Smooth muscle cell (in vitro differentiated cells): ENCODE measurements around the gene RIMBP2. TPM values are rescaled to one million over a fixed set of nuclear protein-coding genes. Genes with fewer than 3 reads are reported as not detected.

Source experiments
- DNase-seq: peaks from one replicate; lab custom pipeline; 2025; ENCODE audit not compliant: unreplicated experiment; lab: John Stamatoyannopoulos, UW
- H2AFZ ChIP-seq: fragments of 200-600 bp; sonication (generic); 2 replicates; pipeline ENCODE4 v1.6.0; 2016; ENCODE audit warnings: antibody characterized with exemption, low read depth, mild to moderate bottlenecking
- H3F3A ChIP-seq: fragments of 200-600 bp; sonication (generic); 2 replicates; pipeline ENCODE4 v1.6.0; 2017; ENCODE audit warnings: antibody characterized with exemption, low read depth
- H3K27ac ChIP-seq: fragments of 200-600 bp; sonication (generic); 2 replicates; pipeline ENCODE4 v1.5.1; 2016; ENCODE audit warnings: low read depth, mild to moderate bottlenecking
- H3K27me3 ChIP-seq: fragments of 200-600 bp; sonication (generic); 2 replicates; pipeline ENCODE4 v1.6.1; 2016; ENCODE audit warnings: low read depth, mild to moderate bottlenecking
- H3K36me3 ChIP-seq: fragments of 200-600 bp; sonication (generic); 2 replicates; pipeline ENCODE4 v1.5.1; 2016; ENCODE audit warnings: low read depth
- H3K4me1 ChIP-seq: fragments of 200-600 bp; sonication (generic); 2 replicates; pipeline ENCODE4 v1.5.1; 2016; ENCODE audit warnings: low read depth
- H3K4me2 ChIP-seq: fragments of 200-600 bp; sonication (generic); 2 replicates; pipeline ENCODE4 v1.6.0; 2016; ENCODE audit warnings: mild to moderate bottlenecking
- H3K4me3 ChIP-seq: fragments of 200-600 bp; sonication (generic); 2 replicates; pipeline ENCODE4 v1.5.1; 2016; ENCODE audit warnings: mild to moderate bottlenecking
- H3K79me2 ChIP-seq: fragments of 200-600 bp; sonication (generic); 2 replicates; pipeline ENCODE4 v1.6.0; 2016; ENCODE audit warnings: low read depth, mild to moderate bottlenecking
- H3K9ac ChIP-seq: fragments of 200-600 bp; sonication (generic); 2 replicates; pipeline ENCODE4 v1.6.0; 2016; ENCODE audit warnings: low read depth
- H3K9me3 ChIP-seq: fragments of 200-600 bp; sonication (generic); replicated peaks from 2 replicates; pipeline ENCODE4 v1.5.1; 2016; ENCODE audit warnings: low read depth
- H4K20me1 ChIP-seq: fragments of 200-600 bp; sonication (generic); 2 replicates; pipeline ENCODE4 v1.6.0; 2016; ENCODE audit warnings: low read depth
- CTCF ChIP-seq: fragments of 200-600 bp; sonication (generic); IDR thresholded peaks from 2 replicates; pipeline ENCODE4 v1.5.1; 2017; ENCODE audit warnings: borderline replicate concordance, mild to moderate bottlenecking, antibody characterized with exemption; ENCODE audit not compliant: insufficient read depth, poor library complexity, severe bottlenecking
- WGBS: methylation state at CpG from one replicate; pipeline ENCODE4 v1.1.7; 2016; ENCODE audit warnings: low lambda C conversion rate; 5-methylcytosine and 5-hydroxymethylcytosine counted together
- polyA plus RNA-seq: library from polyadenylated mRNA; unstranded; fragments of >200 nt; fragmentation: Nextera tagmentation; extraction: Ambion mirVana; gene quantifications from 2 replicates; pipeline ENCODE4 v1.2.1, GENCODE V29; 2016
- total RNA-seq: library from RNA; depleted of rRNA; stranded (reverse); fragments of >200 nt; gene quantifications from 2 replicates; pipeline ENCODE4 v1.2.3, GENCODE V29; 2014

Gene RIMBP2
- total and polyA plus RNA-seq, 2 experiments from 2014 or later: 2.3 TPM; not detected in 1

DNA sequence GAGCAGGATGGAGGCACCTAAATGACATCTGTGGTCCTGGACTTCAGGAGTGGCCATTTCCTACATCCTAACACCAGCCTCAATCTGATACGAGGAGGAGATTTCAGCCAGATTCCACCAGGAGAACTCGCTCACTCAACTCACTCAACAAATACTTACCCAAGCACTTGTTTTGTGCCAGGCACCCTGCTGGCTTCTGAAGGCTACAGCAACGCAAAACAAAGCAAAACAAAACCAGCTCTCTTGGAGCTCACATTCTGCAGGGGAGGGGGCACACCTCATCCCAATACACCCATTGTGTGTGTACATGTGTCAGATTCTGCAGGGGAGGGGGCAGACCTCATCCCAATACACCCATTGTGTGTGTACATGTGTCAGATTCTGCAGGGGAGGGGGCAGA lies 233.7 kb downstream of the RIMBP2 start:
- Histone ChIP-seq H3K79me2 (no peaks in the 10 kb centered on the region), H3K36me3 (no peaks in the 10 kb centered on the region), H4K20me1 (no peaks in the 10 kb centered on the region), H3K4me1 (no peaks in the 10 kb centered on the region), H3F3A (no peaks in the 10 kb centered on the region), H2AFZ (no peak overlapping the region), H3K9me3 (no peaks in the 10 kb centered on the region), H3K27me3 (no peaks in the 10 kb centered on the region), H3K27ac (no peak overlapping the region), H3K4me3 (no peak overlapping the region), H3K4me2 (no peak overlapping the region), H3K9ac (no peak overlapping the region)
- 44% methylated on average over 3 of the region's 3 CpGs for WGBS
- DNase-seq: no peak
- no peak for TF ChIP-seq CTCF

- Histone ChIP-seq H2AFZ (no peak overlapping the region), H3K36me3 (no peaks in the 10 kb centered on the region), H4K20me1 (no peaks in the 10 kb centered on the region), H3K4me2 (no peak overlapping the region), H3K79me2 (no peaks in the 10 kb centered on the region), H3K4me3 (no peak overlapping the region), H3K9me3 (no peaks in the 10 kb centered on the region), H3K4me1 (no peaks in the 10 kb centered on the region), H3K27me3 (no peaks in the 10 kb centered on the region), H3K27ac (no peak overlapping the region), H3K9ac (no peak overlapping the region), H3F3A (no peaks in the 10 kb centered on the region)
- WGBS: 86% methylated on average over 17 of the region's 17 CpGs
- no peak for DNase-seq
- no peak for TF ChIP-seq CTCF
These were observed 234.7 kb downstream of the RIMBP2 start for GRCh38 chr12:130481392-130481879.

GRCh38 chr12:130480887-130481286 lies 235.2 kb downstream of the RIMBP2 start:
- Histone ChIP-seq H3F3A (no peaks in the 10 kb centered on the region), H2AFZ (no peak overlapping the region), H3K4me2 (no peak overlapping the region), H3K4me3 (no peak overlapping the region), H3K36me3 (no peaks in the 10 kb centered on the region), H3K79me2 (no peaks in the 10 kb centered on the region), H3K9me3 (no peaks in the 10 kb centered on the region), H3K27me3 (no peaks in the 10 kb centered on the region), H3K9ac (no peak overlapping the region), H3K4me1 (no peaks in the 10 kb centered on the region), H4K20me1 (no peaks in the 10 kb centered on the region), H3K27ac (no peak overlapping the region)
- no peak for TF ChIP-seq CTCF
- WGBS: 97% methylated on average over 8 of the region's 14 CpGs
- no peak for DNase-seq

DNA sequence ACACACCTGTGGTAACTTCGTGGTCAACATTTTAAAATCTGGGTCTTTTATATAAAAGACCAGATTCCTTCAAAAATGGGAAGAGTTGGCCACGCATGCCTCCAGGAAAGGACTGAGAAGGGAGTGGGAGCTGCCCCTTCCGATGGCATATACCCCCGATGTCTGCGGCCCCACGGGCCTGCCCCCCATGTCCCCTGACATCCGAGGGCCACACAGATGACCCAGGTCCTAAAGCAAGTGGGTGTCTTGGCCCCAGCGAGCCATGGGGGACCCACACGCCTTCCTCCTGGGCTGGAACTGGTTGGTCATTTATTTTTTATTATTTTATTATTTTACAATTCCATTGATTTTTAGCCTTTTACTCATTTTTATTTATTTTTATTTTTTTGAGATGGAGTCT lies 235.9 kb downstream of the RIMBP2 start:
- TF ChIP-seq CTCF: no peak
- DNase-seq: no peak
- Histone ChIP-seq H3K4me2 (no peak overlapping the region), H3K27ac (no peak overlapping the region), H4K20me1 (no peaks in the 10 kb centered on the region), H3K9ac (no peak overlapping the region), H3K4me3 (no peak overlapping the region), H3K36me3 (no peaks in the 10 kb centered on the region), H3F3A (no peaks in the 10 kb centered on the region), H3K79me2 (no peaks in the 10 kb centered on the region), H2AFZ (no peak overlapping the region), H3K4me1 (no peaks in the 10 kb centered on the region), H3K9me3 (no peaks in the 10 kb centered on the region), H3K27me3 (no peaks in the 10 kb centered on the region)
- 94% methylated on average over 9 of the region's 9 CpGs for WGBS
